Ovary (tissue), 3 donors: Measurements from ENCODE around the gene MGME1.

Experiments used
- EP300 ChIP-seq: sonication (generic); formaldehyde crosslinking; IDR thresholded peaks from one replicate; pipeline ENCODE4 v1.6.1; 2017; ENCODE audit warnings: antibody characterized with exemption
- TF ChIP-seq, protein P1 (sequence below), 3 donors: fragments of 450-650 bp in 2 of 3; fragments of 200-600 bp in 1 of 3; IDR thresholded peaks; one replicate each; pipeline versions ENCODE4 v1.5.1 to v1.8.0; 2016 to 2022; ENCODE audit warnings: antibody characterized with exemption in 3 of 3, mild to moderate bottlenecking in 1 of 3
- donor health status: DM: no; HTN: no; CAD: no.

GRCh38 chr20:17953935-17954334, 14.9 kb upstream of the MGME1 start:
- TF ChIP-seq, protein P1, sequence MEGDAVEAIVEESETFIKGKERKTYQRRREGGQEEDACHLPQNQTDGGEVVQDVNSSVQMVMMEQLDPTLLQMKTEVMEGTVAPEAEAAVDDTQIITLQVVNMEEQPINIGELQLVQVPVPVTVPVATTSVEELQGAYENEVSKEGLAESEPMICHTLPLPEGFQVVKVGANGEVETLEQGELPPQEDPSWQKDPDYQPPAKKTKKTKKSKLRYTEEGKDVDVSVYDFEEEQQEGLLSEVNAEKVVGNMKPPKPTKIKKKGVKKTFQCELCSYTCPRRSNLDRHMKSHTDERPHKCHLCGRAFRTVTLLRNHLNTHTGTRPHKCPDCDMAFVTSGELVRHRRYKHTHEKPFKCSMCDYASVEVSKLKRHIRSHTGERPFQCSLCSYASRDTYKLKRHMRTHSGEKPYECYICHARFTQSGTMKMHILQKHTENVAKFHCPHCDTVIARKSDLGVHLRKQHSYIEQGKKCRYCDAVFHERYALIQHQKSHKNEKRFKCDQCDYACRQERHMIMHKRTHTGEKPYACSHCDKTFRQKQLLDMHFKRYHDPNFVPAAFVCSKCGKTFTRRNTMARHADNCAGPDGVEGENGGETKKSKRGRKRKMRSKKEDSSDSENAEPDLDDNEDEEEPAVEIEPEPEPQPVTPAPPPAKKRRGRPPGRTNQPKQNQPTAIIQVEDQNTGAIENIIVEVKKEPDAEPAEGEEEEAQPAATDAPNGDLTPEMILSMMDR (IDR thresholded peaks at IDR 0.05) = no peak
- no peak for TF ChIP-seq EP300
